Vagina (tissue), 2 donors: Measurements from ENCODE around the gene KIAA0232. TPM values are rescaled to one million over a fixed set of nuclear protein-coding genes. Genes with fewer than 3 reads are reported as not detected.

Source experiments
- DNase-seq, 2 donors: peaks; one replicate each; pipeline ENCODE4 v3.0.0-alpha.2; 2017; ENCODE audit errors: extremely low spot score in 2 of 2
- H3K27ac ChIP-seq: fragments of 200-600 bp; sonication (generic); one replicate; pipeline ENCODE4 v1.5.1; 2019
- H3K27me3 ChIP-seq: fragments of 200-600 bp; sonication (generic); one replicate; pipeline ENCODE4 v1.5.1; 2019
- H3K36me3 ChIP-seq, 2 donors: fragments of 200-600 bp; sonication (generic); one replicate each; pipeline ENCODE4 v1.5.1; 2017 to 2019
- H3K4me1 ChIP-seq: fragments of 200-600 bp; sonication (generic); one replicate; pipeline ENCODE4 v1.5.1; 2019
- H3K4me3 ChIP-seq, 2 donors: fragments of 200-600 bp; sonication (generic); 1 replicate in 1 of 2; 2 replicates in 1 of 2; pipeline ENCODE4 v1.5.1; 2016 to 2019
- H3K9me3 ChIP-seq: fragments of 200-600 bp; sonication (generic); one replicate; pipeline ENCODE4 v1.5.1; 2019
- CTCF ChIP-seq, 3 experiments: fragments of 450-650 bp in 2 of 3; fragments of 200-600 bp in 1 of 3; sonication (generic) in 1 of 3; IDR thresholded peaks; one replicate each; pipeline ENCODE4 v1.5.1; 2017 to 2019; ENCODE audit warnings: antibody characterized with exemption in 3 of 3, mild to moderate bottlenecking in 2 of 3, moderate library complexity in 2 of 3
- POLR2A ChIP-seq, 2 donors: fragments of 450-650 bp; IDR thresholded peaks; one replicate each; pipeline ENCODE4 v1.6.1; 2017; ENCODE audit warnings: antibody characterized with exemption in 2 of 2, mild to moderate bottlenecking in 2 of 2, moderate library complexity in 2 of 2
- POLR2AphosphoS5 ChIP-seq, 2 donors: sonication (generic); formaldehyde crosslinking; IDR thresholded peaks; one replicate each; pipeline ENCODE4 v1.9.0; 2017; ENCODE audit warnings: antibody characterized with exemption in 2 of 2, mild to moderate bottlenecking in 2 of 2, low read depth in 1 of 2; ENCODE audit not compliant: insufficient read depth in 1 of 2
- intact Hi-C: fragments of 100-400 bp; cut with DNase I; formaldehyde crosslinking; loops from one replicate; pipeline ENCODE4 v1.15.1; 2023
- total RNA-seq: library from RNA; depleted of rRNA; stranded (reverse); fragments of >200 nt; gene quantifications from one replicate; pipeline ENCODE4 v1.2.3, GENCODE V29; 2016

The KIAA0232 gene
- total RNA-seq, 1 donor from 2014 or later: 29.0 TPM

- Histone ChIP-seq H3K4me1 (peaks cover 33% of the 10 kb centered on the region), H3K9me3 (no peaks in the 10 kb centered on the region), H3K27me3 (no peaks in the 10 kb centered on the region), H3K4me3 (no peak overlapping the region), H3K36me3 (no peaks in the 10 kb centered on the region), H3K27ac (no peak overlapping the region)
- DNase-seq: no peak
- intact Hi-C loops: no loop called here
- peak in 1 of 2 donors; percentile 15 for TF ChIP-seq POLR2AphosphoS5 (IDR thresholded peaks at IDR 0.05; ENCODE audit: insufficient read depth in 1 of 2, low read depth in 1 of 2)
- TF ChIP-seq CTCF (IDR thresholded peaks at IDR 0.05): no peak
Observed at GRCh38 chr4:6929812-6930464, 147.4 kb downstream of the KIAA0232 start.

GRCh38 chr4:6932475-6932874, 149.9 kb downstream of the KIAA0232 start:
- Histone ChIP-seq H3K4me1 (peaks cover 17% of the 10 kb centered on the region), H3K9me3 (no peaks in the 10 kb centered on the region), H3K36me3 (no peaks in the 10 kb centered on the region), H3K4me3 (no peak overlapping the region), H3K27ac (no peak overlapping the region), H3K27me3 (no peaks in the 10 kb centered on the region)
- TF ChIP-seq CTCF (IDR thresholded peaks at IDR 0.05): no peak
- DNase-seq: no peak
- intact Hi-C loops: no loop called here

GRCh38 chr4:6932918-6933317, 150.4 kb downstream of the KIAA0232 start:
- Histone ChIP-seq H3K4me3 (no peak overlapping the region), H3K36me3 (no peaks in the 10 kb centered on the region), H3K4me1 (peaks cover 14% of the 10 kb centered on the region), H3K27me3 (no peaks in the 10 kb centered on the region), H3K27ac (no peak overlapping the region), H3K9me3 (no peaks in the 10 kb centered on the region)
- TF ChIP-seq POLR2A (IDR thresholded peaks at IDR 0.05): no peak
- TF ChIP-seq CTCF (IDR thresholded peaks at IDR 0.05): no peak
- TF ChIP-seq POLR2AphosphoS5 (IDR thresholded peaks at IDR 0.05; ENCODE audit: insufficient read depth in 1 of 2, low read depth in 1 of 2): no peak
- intact Hi-C loops: no loop called here
- DNase-seq: no peak

Other genes with a start within 250 kb of the KIAA0232 start
- 26.3 TPM for gene MAN2B2, start 207.5 kb upstream of the KIAA0232 start, total RNA-seq
- 166 TPM for gene MRFAP1, start 142.0 kb upstream of the KIAA0232 start, total RNA-seq
- gene S100P, start 88.8 kb upstream of the KIAA0232 start, total RNA-seq: 18.2 TPM
- 73.9 TPM for gene MRFAP1L1, start 72.9 kb upstream of the KIAA0232 start, total RNA-seq
- gene BLOC1S4, start 66.6 kb upstream of the KIAA0232 start, total RNA-seq: 34.9 TPM
- 35.4 TPM for gene TBC1D14, start 127.1 kb downstream of the KIAA0232 start, total RNA-seq